Measurements from ENCODE around the gene CBX3.

- TF ChIP-seq CTCF (IDR thresholded peaks at IDR 0.05; ENCODE audit: borderline replicate concordance, extremely low read depth, low read length, poor library complexity, severe bottlenecking) (no peak), EZH2 (IDR thresholded peaks at IDR 0.05; ENCODE audit: borderline replicate concordance, low read depth, low read length, severe bottlenecking) (no peak)
These were observed 22.8 kb downstream of the CBX3 start for GRCh38 chr7:26224359-26224758.

Data from DND-41 (cell line).